K562 (cell line): ENCODE data around the gene FCHO1. TPM values are rescaled to one million over a fixed set of nuclear protein-coding genes. Genes with fewer than 3 reads are reported as not detected.

Experiments used
- RAD21 ChIP-seq, 2 experiments: fragments of 250-450 bp in 1 of 2; fragments of 450-650 bp in 1 of 2; sonication (Bioruptor Pico) in 1 of 2; formaldehyde crosslinking in 1 of 2; IDR thresholded peaks in 1 of 2; conservative IDR thresholded peaks in 1 of 2; 2 replicates each; pipeline versions ENCODE4 v1.4.0 to v1.8.0; 2020 to 2022; ENCODE audit warnings: mild to moderate bottlenecking in 2 of 2, moderate library complexity in 1 of 2
- REST ChIP-seq, 2 experiments: fragments of 450-650 bp; formaldehyde crosslinking in 1 of 2; IDR thresholded peaks; 2 replicates each; pipeline versions ENCODE4 v1.4.0 to v1.6.1; 2014 to 2020; ENCODE audit warnings: mild to moderate bottlenecking in 2 of 2, borderline replicate concordance in 1 of 2, low read depth in 1 of 2
- polyA plus RNA-seq, 8 experiments: library from polyadenylated mRNA; depleted of rRNA in 4 of 8; stranded (reverse) in 5 of 8; unstranded in 3 of 8; fragments of >200 nt; fragmentation: Nextera tagmentation in 2 of 8; fragmentation: Illumina TruSeq in 1 of 8; extraction: Ambion mirVana in 2 of 8; extraction: Trizol in 1 of 8; gene quantifications; 2 replicates each; pipeline versions ENCODE4 v1.2.1 to v1.2.3, GENCODE V29; 2011 to 2014; ENCODE audit warnings: inconsistent platforms in 1 of 8, missing spikeins in 1 of 8
- total RNA-seq, 7 experiments: library from RNA; depleted of rRNA in 6 of 7; stranded (reverse); fragments of >200 nt in 6 of 7; fragmentation: Illumina TruSeq in 2 of 7; extraction: Trizol in 2 of 7; gene quantifications; 2 replicates each; pipeline versions ENCODE4 v1.2.1 to v1.2.3, GENCODE V29; 2011 to 2021; ENCODE audit warnings: low replicate concordance in 1 of 7

FCHO1 gene
- total and polyA plus RNA-seq, 9 of the 15 experiments (the other 6 are each of a cell fraction or from before 2014, with no cell fraction given): 0.21 to 58.9 (median 18.3) TPM

GRCh38 chr19:17766543-17767131 is 15.4 kb downstream of the FCHO1 start (continued):
- TF ChIP-seq REST (IDR thresholded peaks at IDR 0.05; ENCODE audit: borderline replicate concordance) (peak; percentile 39; the same call in 1 of the 2 replicates), REST (CRISPR knock-in tag; IDR thresholded peaks at IDR 0.05; ENCODE audit: low read depth) (no peak), RAD21 (CRISPR knock-in tag; conservative IDR thresholded peaks at IDR 0.05 in 1 of 2, IDR thresholded peaks at IDR 0.05 in 1 of 2) (peak in 1 of 2 experiments; percentile 43; a peak in 2 of 4 replicates)
